ENCODE data around the gene RNF115. TPM values are rescaled to one million over a fixed set of nuclear protein-coding genes. Genes with fewer than 3 reads are reported as not detected.

The RNF115 gene
- total RNA-seq (2021; fragmentation: NEBNext Ultra II Directional; extraction: Animal tissue kit (Norgen Biotek cat#: 25700)) (10.2 and 10.8 TPM in 2 replicates), polyA plus RNA-seq (2011; rRNA removed) (3.0 and 4.7 TPM in 2 replicates), polyA minus RNA-seq (2011; rRNA and poly(A)+ RNA removed) (8.2 and 12.3 TPM in 2 replicates)
- polyA plus RNA-seq (2011; cell fraction: cytosol; rRNA removed): 4.5 TPM
- polyA plus RNA-seq (2011; cell fraction: nucleus; rRNA removed): 3.2 TPM
- 4.8 to 8.7 TPM (median 6.2 TPM) in 4 replicates for polyA plus RNA-seq (2012, experiment 1 of 2)
- 3.2 TPM for polyA plus RNA-seq (2012, experiment 2 of 2)
- polyA plus RNA-seq (2013, experiment 1 of 2): 8.1 TPM
- 7.6 TPM for polyA plus RNA-seq (2013, experiment 2 of 2)
- polyA minus RNA-seq (2011; cell fraction: cytosol; rRNA and poly(A)+ RNA removed): 2.9 TPM
- 7.6 TPM for polyA minus RNA-seq (2011; cell fraction: nucleus; rRNA and poly(A)+ RNA removed)
- long read RNA-seq, experiment 1, full-length matches to known transcripts: 6 of 14 reads
- long read RNA-seq, experiment 1, partial matches to known transcripts: 2 of 14 reads
- long read RNA-seq, experiment 1, other reads (novel, unspliced or antisense): 6 of 14 reads
- long read RNA-seq, experiment 2, full-length matches to known transcripts: 1 of 1 reads
- long read RNA-seq, experiment 2, partial matches to known transcripts: 0 of 1 reads
- long read RNA-seq, experiment 2, other reads (novel, unspliced or antisense): 0 of 1 reads

DNA sequence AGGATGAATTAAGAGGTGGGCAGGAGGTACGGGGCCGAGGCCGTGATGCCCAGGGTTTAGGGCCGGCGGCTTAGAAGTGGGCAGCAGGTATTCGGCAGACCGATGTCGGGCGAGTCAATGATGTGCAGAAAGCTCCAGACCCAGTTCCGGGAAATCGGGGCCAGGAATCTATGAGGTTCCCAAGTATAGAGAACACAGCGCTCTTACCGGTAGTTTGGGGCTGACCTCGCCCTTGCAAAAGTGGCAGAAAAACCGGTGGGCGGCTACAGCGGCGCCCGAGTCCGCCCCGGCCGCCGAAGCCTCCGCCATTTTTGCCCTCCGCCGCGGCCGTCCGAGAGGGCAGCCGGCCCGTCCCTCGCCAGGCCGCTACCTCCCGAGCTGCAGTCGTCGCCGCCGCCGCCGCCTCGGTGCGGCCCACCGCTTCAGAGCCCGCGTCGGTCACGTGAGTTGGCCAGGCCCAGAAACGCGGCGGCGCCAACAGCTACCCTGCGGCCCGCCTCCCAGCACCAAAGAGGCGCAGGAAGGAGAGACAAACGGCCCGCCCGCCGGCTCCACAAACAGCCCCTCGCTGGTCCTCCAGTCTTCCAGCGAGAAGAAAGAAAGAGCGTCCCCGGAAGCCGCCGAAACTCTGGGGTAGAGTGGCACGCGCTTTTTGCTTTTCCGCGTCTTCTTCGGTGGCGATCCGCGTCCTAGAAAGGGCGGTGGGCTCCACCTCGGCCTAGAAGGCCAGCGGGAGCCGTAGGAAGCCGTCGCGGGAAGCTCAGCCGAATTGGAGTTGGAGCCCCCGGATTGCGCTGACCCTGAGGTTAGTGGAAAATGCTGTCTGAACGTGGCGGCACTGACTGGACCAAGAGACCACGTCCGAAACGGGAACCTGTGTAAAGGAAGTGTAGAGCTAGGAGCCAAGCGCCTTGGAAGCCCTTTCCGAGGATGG, at the start of gene RNF115, which contains the start of gene POLR3C:
TSS of gene RNF115 (minus strand) at position 531 of the 934 bp plus-strand sequence. CDS start at position 309, 222 bp downstream.
TSS of gene POLR3C (plus strand) at position 636 of the 934 bp plus-strand sequence. CDS start 1,577 bp downstream, outside the sequence.
- ChIA-PET CTCF (ENCODE audit: partially characterized antibody) (interaction anchor here (14.5 kb wide), 1 partner anchor 23 kb away, joined by 109 read pairs; the partner anchor contains the start of gene NUDT17), POLR2A (ENCODE audit: partially characterized antibody) (interaction anchor here (0.7 to 3.9 kb wide), 17 partner anchors 9 to 228 kb away, joined by 3 to 25 read pairs (median 4); partner anchors contain the start of genes CD160, NUDT17 and PIAS3)
- Histone ChIP-seq H2AK5ac (ENCODE audit: low read depth, low read length) (no peak within 1 kb of the TSS), H2BK15ac (ENCODE audit: low read length) (0 out of 2 replicates have a peak within 1 kb of the TSS, but pooled peaks have one; percentile 12), H3K18ac (ENCODE audit: extremely low read depth, low read length) (peak within 1 kb of the TSS; percentile 7; the same call in 1 of the 2 replicates), H2BK20ac (ENCODE audit: low read length) (no peak within 1 kb of the TSS), H3K9me3 (ENCODE audit: insufficient read depth in 2 of 2, low read depth in 1 of 2, low read length in 1 of 2) (no peaks in the 10 kb centered on the region), H3K27me3 (replicated peaks in 1 of 4; ENCODE audit: control insufficient read depth in 3 of 4, extremely low read depth in 1 of 4, insufficient read depth in 3 of 4, low read length in 3 of 4) (no peaks in the 10 kb centered on the region), H3K4me3 (ENCODE audit: extremely low read depth in 1 of 4, insufficient read depth in 2 of 4, low read depth in 3 of 4, low read length in 4 of 4) (peak within 1 kb of the TSS; percentile 75 to 100 (median 98)), H2BK5ac (ENCODE audit: low read depth, low read length) (peak within 1 kb of the TSS; percentile 89), H3K79me1 (ENCODE audit: low read depth, low read length) (no peaks in the 10 kb centered on the region), H3K4me2 (ENCODE audit: insufficient read depth in 1 of 2, low read depth in 2 of 2, low read length in 2 of 2) (peak within 1 kb of the TSS; percentile 71 to 91), H3K36me3 (ENCODE audit: control insufficient read depth in 2 of 4, insufficient read depth in 4 of 4, low read length in 3 of 4) (peaks cover 4 to 29% (median 22%) of the 10 kb centered on the region in 4 experiments; a peak in 7 of 8 replicates), H3K27ac (ENCODE audit: low read depth, low read length) (peak within 1 kb of the TSS; percentile 91), H3K79me2 (ENCODE audit: control insufficient read depth in 1 of 2, insufficient read depth in 2 of 2, low read length in 2 of 2) (peaks cover 0 to 16% of the 10 kb centered on the region in 2 experiments; a peak in 3 of 4 replicates), H3K56ac (replicated peaks; ENCODE audit: insufficient read length, low read depth, low read length) (peak within 1 kb of the TSS; percentile 73), H3K9ac (replicated peaks in 1 of 4; ENCODE audit: extremely low read depth in 1 of 4, low read depth in 3 of 4, low read length in 3 of 4) (peak within 1 kb of the TSS; percentile 82 to 97 (median 92)), H3K23me2 (ENCODE audit: low read depth, low read length) (peaks cover 5% of the 10 kb centered on the region; the same call in 1 of the 2 replicates), H3K23ac (ENCODE audit: insufficient read length) (no peak within 1 kb of the TSS), H4K91ac (replicated peaks; ENCODE audit: insufficient read length, low read length) (peak within 1 kb of the TSS; percentile 65), H2BK120ac (replicated peaks; ENCODE audit: low read depth, low read length) (no peak within 1 kb of the TSS), H3K14ac (ENCODE audit: insufficient read length) (no peak within 1 kb of the TSS), H2AFZ (ENCODE audit: low read length) (peak within 1 kb of the TSS; percentile 92), H4K20me1 (replicated peaks in 1 of 2; ENCODE audit: control insufficient read depth in 1 of 2, insufficient read depth in 2 of 2, low read length in 2 of 2) (peaks cover 2 to 3% of the 10 kb centered on the region in 2 experiments), H3K4me1 (replicated peaks in 1 of 4; ENCODE audit: control insufficient read depth in 3 of 4, insufficient read depth in 4 of 4, low read length in 3 of 4) (peaks cover 0 to 4% (median 0%) of the 10 kb centered on the region in 4 experiments; a peak in 1 of 7 replicates), H2BK12ac (ENCODE audit: low read depth, low read length) (no peak within 1 kb of the TSS), H4K8ac (ENCODE audit: extremely low read depth, insufficient read depth, low read length) (peak within 1 kb of the TSS; percentile 97), H4K5ac (ENCODE audit: insufficient read length, low read depth, low read length) (peak within 1 kb of the TSS; percentile 8), H3K4ac (replicated peaks; ENCODE audit: insufficient read length, low read depth, low read length) (no peak within 1 kb of the TSS)
- no peak for FAIRE-seq
- peak; percentile 62 to 88 for DNase-seq (ENCODE audit: low read depth in 1 of 2, low spot score in 2 of 2)
- 2% methylated on average over 53 of the region's 89 CpGs; no CpG with 5 or more reads in 1 of the 2 experiments for WGBS, 2 experiments (ENCODE audit: extremely low coverage in 1 of 2, insufficient coverage in 1 of 2, insufficient read length in 1 of 2, insufficient replicate concordance in 2 of 2, low coverage in 1 of 2, low lambda C conversion rate in 2 of 2, missing lambda C conversion rate in 1 of 2)
- TF ChIP-seq SAP30 (IDR thresholded peaks at IDR 0.05; ENCODE audit: insufficient read depth, insufficient replicate concordance, low read length) (no peak), SIN3A (conservative IDR thresholded peaks at IDR 0.05 in 1 of 2, IDR thresholded peaks at IDR 0.05 in 1 of 2; ENCODE audit: low read depth in 1 of 2, low read length in 2 of 2) (peak; percentile 63; a peak in 2 of 4 replicates), CHD1 (IDR thresholded peaks at IDR 0.05; ENCODE audit: low read depth, low read length) (no peak), PHF8 (conservative IDR thresholded peaks at IDR 0.05; ENCODE audit: low read depth, low read length) (peak; percentile 80), BCL11A (IDR thresholded peaks at IDR 0.05; ENCODE audit: low read depth in 2 of 2, low read length in 2 of 2) (no peak), TAF7 (optimal IDR thresholded peaks at IDR 0.05; ENCODE audit: borderline replicate concordance, low read depth, low read length) (peak; percentile 61), POLR2A (IDR thresholded peaks at IDR 0.05; ENCODE audit: control extremely low read depth in 1 of 2, low read depth in 2 of 2, low read length in 2 of 2) (peak in 1 of 2 experiments; percentile 69; a peak in 2 of 3 replicates)

Data from H1 (cell line).